Measurements from ENCODE around the gene LAMA5. TPM values are rescaled to one million over a fixed set of nuclear protein-coding genes. Genes with fewer than 3 reads are reported as not detected.

Gene LAMA5
- total and polyA plus RNA-seq, 2 of the 8 experiments (the other 6 are each of a cell fraction or from before 2014, with no cell fraction given), result 34.4 to 225 TPM

DNA sequence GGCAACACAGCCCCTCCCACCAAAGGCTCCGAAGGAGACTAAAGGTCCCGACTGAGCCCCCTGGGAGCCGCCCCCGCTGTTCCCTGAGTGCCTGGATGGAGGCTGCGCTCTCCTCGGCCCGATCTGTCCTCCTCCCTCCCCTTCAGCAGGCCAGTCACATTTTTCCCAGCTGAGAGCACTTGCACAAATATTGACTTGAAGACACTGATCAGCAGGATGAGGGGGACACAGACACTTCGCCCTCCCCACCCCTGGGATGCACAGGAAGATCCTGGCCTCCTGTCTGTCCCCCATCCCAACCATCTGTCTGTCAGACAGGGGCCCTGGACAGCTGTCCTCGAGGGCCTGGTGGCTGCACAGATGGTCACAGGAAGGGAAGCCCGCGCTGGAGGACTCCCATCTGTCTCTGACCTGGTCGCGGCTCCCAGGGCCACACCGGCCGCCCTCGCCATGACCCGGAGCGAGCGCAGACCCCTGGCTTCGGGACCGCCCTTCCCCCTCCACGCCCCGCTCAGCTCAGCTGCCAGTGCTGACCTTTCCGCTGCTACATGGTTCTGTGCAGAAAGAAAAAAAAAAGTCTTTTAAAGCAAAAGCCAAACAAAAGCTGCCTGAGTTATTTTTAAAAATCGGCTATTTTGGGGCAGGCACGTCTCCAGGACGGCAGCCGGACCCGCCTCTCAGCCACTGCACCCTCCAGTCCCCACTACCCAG, 11.1 kb downstream of the LAMA5 start:
- Histone ChIP-seq H2BK20ac (ENCODE audit: low read length) (no peak overlapping the region), H2AFZ (ENCODE audit: low read length) (no peak overlapping the region), H2BK12ac (ENCODE audit: low read depth, low read length) (peak overlapping the region; percentile 71; the same call in 1 of the 2 replicates), H3K9me3 (ENCODE audit: insufficient read depth in 2 of 2, low read depth in 1 of 2, low read length in 1 of 2) (no peaks in the 10 kb centered on the region; a peak in 1 of 4 replicates), H2AK5ac (ENCODE audit: low read depth, low read length) (0 out of 2 replicates have a peak overlapping the region, but pooled peaks have one; percentile 28), H2BK15ac (ENCODE audit: low read length) (no peak overlapping the region), H3K27me3 (replicated peaks in 1 of 4; ENCODE audit: control insufficient read depth in 3 of 4, extremely low read depth in 1 of 4, insufficient read depth in 3 of 4, low read length in 3 of 4) (no peaks in the 10 kb centered on the region), H3K23me2 (ENCODE audit: low read depth, low read length) (no peaks in the 10 kb centered on the region), H3K9ac (replicated peaks in 1 of 4; ENCODE audit: extremely low read depth in 1 of 4, low read depth in 3 of 4, low read length in 3 of 4) (no peak overlapping the region), H2BK120ac (replicated peaks; ENCODE audit: low read depth, low read length) (no peak overlapping the region), H3K4me3 (ENCODE audit: extremely low read depth in 1 of 4, insufficient read depth in 2 of 4, low read depth in 3 of 4, low read length in 4 of 4) (no peak overlapping the region), H3K79me1 (ENCODE audit: low read depth, low read length) (peaks cover 30% of the 10 kb centered on the region), H3K79me2 (ENCODE audit: control insufficient read depth in 1 of 2, insufficient read depth in 2 of 2, low read length in 2 of 2) (peaks cover 12 to 70% of the 10 kb centered on the region in 2 experiments; a peak in 3 of 4 replicates), H3K23ac (ENCODE audit: insufficient read length) (no peak overlapping the region), H4K5ac (ENCODE audit: insufficient read length, low read depth, low read length) (no peak overlapping the region), H3K56ac (replicated peaks; ENCODE audit: insufficient read length, low read depth, low read length) (no peak overlapping the region), H4K20me1 (replicated peaks in 1 of 2; ENCODE audit: control insufficient read depth in 1 of 2, insufficient read depth in 2 of 2, low read length in 2 of 2) (peaks cover 0 to 24% of the 10 kb centered on the region in 2 experiments), H3K14ac (ENCODE audit: insufficient read length) (no peak overlapping the region), H3K4me2 (ENCODE audit: insufficient read depth in 1 of 2, low read depth in 2 of 2, low read length in 2 of 2) (peak overlapping the region; percentile 7 to 22; a peak in 2 of 4 replicates), H3K27ac (ENCODE audit: low read depth, low read length) (0 out of 2 replicates have a peak overlapping the region, but pooled peaks have one; percentile 2), H3K4me1 (replicated peaks in 1 of 4; ENCODE audit: control insufficient read depth in 3 of 4, insufficient read depth in 4 of 4, low read length in 3 of 4) (peaks cover 0 to 48% (median 35%) of the 10 kb centered on the region in 4 experiments; a peak in 6 of 7 replicates), H4K91ac (replicated peaks; ENCODE audit: insufficient read length, low read length) (peak overlapping the region; percentile 65), H2BK5ac (ENCODE audit: low read depth, low read length) (peak overlapping the region; percentile 73), H4K8ac (ENCODE audit: extremely low read depth, insufficient read depth, low read length) (no peak overlapping the region; the same call in 1 of the 2 replicates), H3K36me3 (ENCODE audit: control insufficient read depth in 2 of 4, insufficient read depth in 4 of 4, low read length in 3 of 4) (peaks cover 10 to 25% (median 17%) of the 10 kb centered on the region in 4 experiments; a peak in 5 of 8 replicates), H3K18ac (ENCODE audit: extremely low read depth, low read length) (no peak overlapping the region; the same call in 1 of the 2 replicates), H3K4ac (replicated peaks; ENCODE audit: insufficient read length, low read depth, low read length) (no peak overlapping the region)
- CTCF ChIA-PET (ENCODE audit: partially characterized antibody), result interaction anchor here (0.7 to 3.6 kb wide), 8 partner anchors 9 to 214 kb away, joined by 3 to 30 read pairs (median 4); partner anchors contain the start of gene LAMA5
- POLR2A ChIA-PET (ENCODE audit: partially characterized antibody), result interaction anchor here (0.8 to 10.4 kb wide), 16 partner anchors 8 to 114 kb away, joined by 3 to 114 read pairs (median 5); partner anchors contain the start of genes LAMA5 and RPS21
- DNase-seq (ENCODE audit: low read depth in 1 of 2, low spot score in 2 of 2) (no peak), FAIRE-seq (no peak)
- 81% methylated on average over 14 of the region's 29 CpGs; no CpG with 5 or more reads in 1 of the 2 experiments for WGBS, 2 experiments (ENCODE audit: extremely low coverage in 1 of 2, insufficient coverage in 1 of 2, insufficient read length in 1 of 2, insufficient replicate concordance in 2 of 2, low coverage in 1 of 2, low lambda C conversion rate in 2 of 2, missing lambda C conversion rate in 1 of 2)

Data from H1 (cell line).